Retinal pigment epithelial cell (primary cell): ENCODE data around the gene SPHK2.
A peak's percentile ranks its signal among the peaks of the same experiment; 100 is the strongest.

ENCODE experiments used
- DNase-seq: peaks from one replicate; pipeline ENCODE4 v3.0.0-alpha.2; 2010; ENCODE audit warnings: low read depth
- H3K4me3 ChIP-seq: 2 replicates; pipeline ENCODE4 v1.5.1; 2011; ENCODE audit warnings: mild to moderate bottlenecking, low read length, control low read depth, moderate library complexity
- CTCF ChIP-seq: conservative IDR thresholded peaks from 2 replicates; pipeline ENCODE4 v1.5.1; 2011; ENCODE audit warnings: low read depth, low read length, control low read depth, inconsistent platforms

The SPHK2 gene

GRCh38 chr19:48578891-48579290 is 40.4 kb upstream of the SPHK2 start:
- no peak overlapping the region for H3K4me3 ChIP-seq
- no peak for DNase-seq
- no peak for TF ChIP-seq CTCF

GRCh38 chr19:48582168-48582567 is 37.1 kb upstream of the SPHK2 start:
- TF ChIP-seq CTCF: no peak
- H3K4me3 ChIP-seq: no peak overlapping the region
- no peak for DNase-seq

DNA sequence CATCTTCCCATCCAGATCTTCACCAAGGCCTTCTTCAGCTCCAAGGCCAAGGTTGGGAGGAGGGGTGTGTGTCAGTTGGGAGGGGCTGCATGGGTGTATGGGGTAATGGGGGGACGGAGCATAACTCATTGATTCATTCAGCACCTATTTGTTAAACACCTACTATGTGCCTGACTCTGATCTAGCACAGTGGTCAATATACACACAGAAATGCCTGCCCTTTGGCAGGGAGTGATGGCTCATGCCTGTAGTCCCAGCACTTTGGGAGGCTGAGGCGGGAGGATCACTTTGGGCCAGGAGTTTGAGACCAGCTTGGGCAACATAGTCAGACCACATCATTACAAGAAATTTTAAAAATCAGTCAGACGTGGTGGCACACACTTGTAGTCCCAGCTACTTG is 31.9 kb upstream of the SPHK2 start:
- no peak overlapping the region for H3K4me3 ChIP-seq
- no peak for TF ChIP-seq CTCF
- DNase-seq: no peak

- DNase-seq: peak; percentile 28
- TF ChIP-seq CTCF: peak; percentile 88
- H3K4me3 ChIP-seq: peak overlapping the region; percentile 45
Observed at GRCh38 chr19:48588670-48589401, 30.5 kb upstream of the SPHK2 start.

- no peak overlapping the region for H3K4me3 ChIP-seq
- no peak for DNase-seq
- TF ChIP-seq CTCF: no peak
Observed at GRCh38 chr19:48591021-48591420, 28.3 kb upstream of the SPHK2 start.

- no peak overlapping the region for H3K4me3 ChIP-seq
- TF ChIP-seq CTCF: no peak
- DNase-seq: no peak
Observed at GRCh38 chr19:48595171-48595570, 24.1 kb upstream of the SPHK2 start.

DNA sequence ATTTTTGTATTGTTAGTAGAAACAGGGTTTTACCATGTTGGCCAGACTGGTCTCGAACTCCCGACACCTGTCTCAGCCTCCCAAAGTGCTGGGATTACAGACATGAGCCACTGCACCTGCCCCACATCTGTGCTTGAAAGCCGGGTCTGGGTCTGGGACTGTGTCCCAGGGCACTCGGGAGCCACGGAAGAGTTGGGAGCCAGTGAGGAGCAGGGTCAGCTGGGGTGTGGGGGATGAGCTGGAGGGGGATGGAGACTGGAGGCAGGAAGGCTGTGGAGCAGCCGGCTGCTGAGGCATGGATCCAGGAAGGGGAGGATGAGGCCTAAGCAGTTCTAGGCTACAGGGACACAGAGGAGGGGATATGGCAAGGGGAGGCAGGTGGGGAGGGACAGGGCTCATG is 23.5 kb upstream of the SPHK2 start:
- no peak overlapping the region for H3K4me3 ChIP-seq
- DNase-seq: no peak
- TF ChIP-seq CTCF: no peak
